Measurements from ENCODE around the gene LRP6.

DNA sequence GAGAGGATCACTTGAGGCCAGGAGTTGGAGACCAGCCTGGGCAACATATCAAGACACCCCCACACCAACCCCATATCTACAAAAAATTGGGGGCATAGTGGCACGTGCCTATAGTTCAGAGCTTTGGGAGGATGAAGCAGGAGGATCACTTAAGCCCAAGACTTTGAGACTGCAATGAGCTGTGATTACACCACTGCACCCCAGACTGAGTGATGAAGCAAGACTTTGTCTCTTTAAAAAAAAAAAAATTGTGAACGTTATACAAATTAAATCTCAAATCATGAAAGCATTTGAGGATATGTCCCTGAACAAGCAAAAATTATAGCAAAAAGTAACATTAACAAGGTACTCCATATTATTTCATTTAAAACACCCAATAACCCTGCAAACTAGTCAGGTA is 2.9 kb downstream of the LRP6 start:
- TF ChIP-seq, protein P1, sequence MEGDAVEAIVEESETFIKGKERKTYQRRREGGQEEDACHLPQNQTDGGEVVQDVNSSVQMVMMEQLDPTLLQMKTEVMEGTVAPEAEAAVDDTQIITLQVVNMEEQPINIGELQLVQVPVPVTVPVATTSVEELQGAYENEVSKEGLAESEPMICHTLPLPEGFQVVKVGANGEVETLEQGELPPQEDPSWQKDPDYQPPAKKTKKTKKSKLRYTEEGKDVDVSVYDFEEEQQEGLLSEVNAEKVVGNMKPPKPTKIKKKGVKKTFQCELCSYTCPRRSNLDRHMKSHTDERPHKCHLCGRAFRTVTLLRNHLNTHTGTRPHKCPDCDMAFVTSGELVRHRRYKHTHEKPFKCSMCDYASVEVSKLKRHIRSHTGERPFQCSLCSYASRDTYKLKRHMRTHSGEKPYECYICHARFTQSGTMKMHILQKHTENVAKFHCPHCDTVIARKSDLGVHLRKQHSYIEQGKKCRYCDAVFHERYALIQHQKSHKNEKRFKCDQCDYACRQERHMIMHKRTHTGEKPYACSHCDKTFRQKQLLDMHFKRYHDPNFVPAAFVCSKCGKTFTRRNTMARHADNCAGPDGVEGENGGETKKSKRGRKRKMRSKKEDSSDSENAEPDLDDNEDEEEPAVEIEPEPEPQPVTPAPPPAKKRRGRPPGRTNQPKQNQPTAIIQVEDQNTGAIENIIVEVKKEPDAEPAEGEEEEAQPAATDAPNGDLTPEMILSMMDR (IDR thresholded peaks at IDR 0.05) = no peak
- no peak for TF ChIP-seq POLR2A (IDR thresholded peaks at IDR 0.05)
